GM23338 (cell line): ENCODE measurements around the gene BZW2. TPM values are rescaled to one million over a fixed set of nuclear protein-coding genes. Genes with fewer than 3 reads are reported as not detected.

ENCODE experiments used
- ATAC-seq: fragments of 200-7000 bp; cut with Tn5 transposase; 3 replicates; pipeline ENCODE4 v1.9.1; 2020
- DNase-seq: peaks from one replicate; pipeline ENCODE4 v3.0.0-alpha.2; 2015; ENCODE audit warnings: low spot score
- H2AFZ ChIP-seq: fragments of 200-600 bp; sonication (generic); 2 replicates; pipeline ENCODE4 v1.8.0; 2016; ENCODE audit warnings: antibody characterized with exemption, mild to moderate bottlenecking, moderate library complexity
- H3F3A ChIP-seq: fragments of 200-600 bp; sonication (generic); replicated peaks from 2 replicates; pipeline ENCODE4 v1.8.0; 2017; ENCODE audit warnings: antibody characterized with exemption, mixed run types, low read depth
- H3K27ac ChIP-seq: fragments of 200-600 bp; sonication (generic); 2 replicates; pipeline ENCODE4 v1.6.1; 2016; ENCODE audit warnings: low read depth
- H3K27me3 ChIP-seq: fragments of 200-600 bp; sonication (generic); 2 replicates; pipeline ENCODE4 v1.8.0; 2016; ENCODE audit warnings: mild to moderate bottlenecking, mixed run types, moderate library complexity; ENCODE audit not compliant: insufficient read depth
- H3K36me3 ChIP-seq: fragments of 200-600 bp; sonication (generic); 2 replicates; pipeline ENCODE4 v1.8.0; 2016; ENCODE audit warnings: mild to moderate bottlenecking; ENCODE audit not compliant: insufficient read depth
- H3K4me1 ChIP-seq: fragments of 200-600 bp; sonication (generic); 2 replicates; pipeline ENCODE4 v1.8.0; 2016; ENCODE audit warnings: mild to moderate bottlenecking, moderate library complexity; ENCODE audit not compliant: insufficient read depth
- H3K4me2 ChIP-seq: fragments of 200-600 bp; sonication (generic); 2 replicates; pipeline ENCODE4 v1.7.1; 2017; ENCODE audit warnings: mixed run types
- H3K4me3 ChIP-seq: fragments of 200-600 bp; sonication (generic); 2 replicates; pipeline ENCODE4 v1.6.1; 2016; ENCODE audit warnings: mixed run types
- H3K79me2 ChIP-seq: fragments of 200-600 bp; sonication (generic); replicated peaks from 2 replicates; pipeline ENCODE4 v1.8.0; 2017; ENCODE audit warnings: mild to moderate bottlenecking; ENCODE audit not compliant: insufficient read depth
- H3K9me2 ChIP-seq: fragments of 200-600 bp; sonication (generic); 2 replicates; pipeline ENCODE4 v1.8.0; 2017; ENCODE audit not compliant: insufficient read depth
- H4K20me1 ChIP-seq: fragments of 200-600 bp; sonication (generic); replicated peaks from 2 replicates; pipeline ENCODE4 v1.8.0; 2017; ENCODE audit warnings: mild to moderate bottlenecking; ENCODE audit not compliant: insufficient read depth
- H3K27ac Mint-ChIP-seq: 2 replicates; pipeline ENCODE4 v1.8.0; 2020; ENCODE audit warnings: inconsistent platforms, mild to moderate bottlenecking, moderate library complexity, mixed read lengths
- H3K27me3 Mint-ChIP-seq: 3 replicates; pipeline ENCODE4 v1.8.0; 2022; ENCODE audit warnings: low read depth, mild to moderate bottlenecking, moderate library complexity, mixed read lengths, inconsistent platforms; ENCODE audit not compliant: insufficient read depth, poor library complexity
- H3K36me3 Mint-ChIP-seq: 3 replicates; pipeline ENCODE4 v1.8.0; 2021; ENCODE audit warnings: low read depth, mild to moderate bottlenecking, inconsistent platforms, moderate library complexity, mixed read lengths
- H3K4me1 Mint-ChIP-seq: 3 replicates; pipeline ENCODE4 v1.8.0; 2020; ENCODE audit warnings: mild to moderate bottlenecking, inconsistent platforms, mixed read lengths
- H3K4me3 Mint-ChIP-seq: 3 replicates; pipeline ENCODE4 v1.8.0; 2021; ENCODE audit warnings: moderate library complexity, mild to moderate bottlenecking, inconsistent platforms, mixed read lengths
- H3K9me3 Mint-ChIP-seq: 3 replicates; pipeline ENCODE4 v1.8.0; 2020; ENCODE audit warnings: moderate library complexity, mild to moderate bottlenecking, inconsistent platforms, mixed read lengths
- EZH2phosphoT487 ChIP-seq: fragments of 200-600 bp; sonication (generic); IDR thresholded peaks from one replicate; pipeline ENCODE4 v1.8.1; 2018; ENCODE audit warnings: antibody characterized with exemption; ENCODE audit not compliant: unreplicated experiment
- JUNB ChIP-seq: IDR thresholded peaks from one replicate; pipeline ENCODE4 v1.6.1; 2016; ENCODE audit warnings: antibody characterized with exemption; ENCODE audit not compliant: unreplicated experiment
- NANOG ChIP-seq: IDR thresholded peaks from 2 replicates; pipeline ENCODE4 v1.6.1; 2016; ENCODE audit warnings: antibody characterized with exemption, borderline replicate concordance
- POLR2AphosphoS5 ChIP-seq: IDR thresholded peaks from 2 replicates; pipeline ENCODE4 v1.6.1; 2016; ENCODE audit warnings: antibody characterized with exemption, low read depth
- STAT1 ChIP-seq: IDR thresholded peaks from one replicate; pipeline ENCODE4 v1.6.1; 2016; ENCODE audit warnings: antibody characterized with exemption; ENCODE audit not compliant: unreplicated experiment
- ZNF114 ChIP-seq: fragments of 250-450 bp; sonication (Bioruptor Pico); IDR thresholded peaks from 2 replicates; pipeline ENCODE4 v1.5.0; 2020; ENCODE audit warnings: mild to moderate bottlenecking, moderate library complexity
- ZNF331 ChIP-seq: fragments of 250-450 bp; sonication (Bioruptor Pico); IDR thresholded peaks from 2 replicates; pipeline ENCODE4 v1.5.0; 2020; ENCODE audit warnings: low read depth, mild to moderate bottlenecking, moderate library complexity
- polyA plus RNA-seq: library from polyadenylated mRNA; unstranded; fragments of >200 nt; fragmentation: Nextera tagmentation; extraction: Ambion mirVana; gene quantifications from 2 replicates; pipeline ENCODE4 v1.2.1, GENCODE V29; 2016
- total RNA-seq: library from RNA; depleted of rRNA; stranded (reverse); fragments of >200 nt; shearing (Covaris generic); gene quantifications from 2 replicates; pipeline ENCODE4 v1.2.3, GENCODE V29; 2014
- TF ChIP-seq, protein P1 (sequence below): IDR thresholded peaks from 2 replicates; pipeline ENCODE4 v1.6.1; 2016; ENCODE audit warnings: antibody characterized with exemption
- TF ChIP-seq, protein P2 (sequence below), 2 experiments: fragments of 200-600 bp in 1 of 2; sonication (generic) in 1 of 2; conservative IDR thresholded peaks; 2 replicates each; pipeline versions ENCODE4 v1.5.1 to v1.6.1; 2016 to 2017; ENCODE audit warnings: antibody characterized with exemption in 2 of 2, low read depth in 2 of 2, mild to moderate bottlenecking in 2 of 2, moderate library complexity in 1 of 2
- TF ChIP-seq, protein P3 (sequence below): fragments of 250-450 bp; sonication (Bioruptor Pico); IDR thresholded peaks from 2 replicates; pipeline ENCODE4 v1.5.0; 2020; ENCODE audit warnings: mild to moderate bottlenecking, moderate library complexity

BZW2 gene
- total and polyA plus RNA-seq, 2 experiments from 2014 or later, result 88.8 to 108 TPM

DNA sequence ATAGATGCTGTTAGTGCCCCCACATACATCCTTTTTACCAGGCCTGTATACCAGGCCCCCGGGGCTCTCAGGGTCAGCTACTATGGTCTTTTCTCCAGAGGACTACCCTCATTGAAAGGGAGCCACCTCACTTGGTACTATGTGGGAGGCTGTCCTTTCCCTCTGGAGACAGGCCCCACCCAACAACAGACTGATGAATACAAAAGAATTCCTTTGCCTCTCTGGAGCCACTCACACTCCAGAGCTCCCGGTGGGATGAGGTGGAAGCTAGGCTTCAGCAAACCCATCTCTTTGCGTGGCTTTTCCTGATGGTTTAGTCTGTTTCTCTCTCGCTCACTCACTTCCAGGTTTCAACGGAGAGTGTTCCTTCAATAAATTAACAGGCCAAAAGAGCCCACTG lies 30.8 kb upstream of the BZW2 start:
- H3K9me2 ChIP-seq, result no peaks in the 10 kb centered on the region
- H3K4me1 ChIP-seq, result peaks cover 13% of the 10 kb centered on the region; the same call in 1 of the 2 replicates
- no peaks in the 10 kb centered on the region for H3K27me3 ChIP-seq
- ATAC-seq (peak; percentile 88), DNase-seq (peak; percentile 47)
- H3F3A ChIP-seq, result no peaks in the 10 kb centered on the region
- H3K9me3 Mint-ChIP-seq, result no peaks in the 10 kb centered on the region
- no peak overlapping the region for H3K4me3 ChIP-seq
- H4K20me1 ChIP-seq, result no peaks in the 10 kb centered on the region
- TF ChIP-seq, protein P1, sequence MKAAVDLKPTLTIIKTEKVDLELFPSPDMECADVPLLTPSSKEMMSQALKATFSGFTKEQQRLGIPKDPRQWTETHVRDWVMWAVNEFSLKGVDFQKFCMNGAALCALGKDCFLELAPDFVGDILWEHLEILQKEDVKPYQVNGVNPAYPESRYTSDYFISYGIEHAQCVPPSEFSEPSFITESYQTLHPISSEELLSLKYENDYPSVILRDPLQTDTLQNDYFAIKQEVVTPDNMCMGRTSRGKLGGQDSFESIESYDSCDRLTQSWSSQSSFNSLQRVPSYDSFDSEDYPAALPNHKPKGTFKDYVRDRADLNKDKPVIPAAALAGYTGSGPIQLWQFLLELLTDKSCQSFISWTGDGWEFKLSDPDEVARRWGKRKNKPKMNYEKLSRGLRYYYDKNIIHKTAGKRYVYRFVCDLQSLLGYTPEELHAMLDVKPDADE, result no peak
- TF ChIP-seq, protein P2, sequence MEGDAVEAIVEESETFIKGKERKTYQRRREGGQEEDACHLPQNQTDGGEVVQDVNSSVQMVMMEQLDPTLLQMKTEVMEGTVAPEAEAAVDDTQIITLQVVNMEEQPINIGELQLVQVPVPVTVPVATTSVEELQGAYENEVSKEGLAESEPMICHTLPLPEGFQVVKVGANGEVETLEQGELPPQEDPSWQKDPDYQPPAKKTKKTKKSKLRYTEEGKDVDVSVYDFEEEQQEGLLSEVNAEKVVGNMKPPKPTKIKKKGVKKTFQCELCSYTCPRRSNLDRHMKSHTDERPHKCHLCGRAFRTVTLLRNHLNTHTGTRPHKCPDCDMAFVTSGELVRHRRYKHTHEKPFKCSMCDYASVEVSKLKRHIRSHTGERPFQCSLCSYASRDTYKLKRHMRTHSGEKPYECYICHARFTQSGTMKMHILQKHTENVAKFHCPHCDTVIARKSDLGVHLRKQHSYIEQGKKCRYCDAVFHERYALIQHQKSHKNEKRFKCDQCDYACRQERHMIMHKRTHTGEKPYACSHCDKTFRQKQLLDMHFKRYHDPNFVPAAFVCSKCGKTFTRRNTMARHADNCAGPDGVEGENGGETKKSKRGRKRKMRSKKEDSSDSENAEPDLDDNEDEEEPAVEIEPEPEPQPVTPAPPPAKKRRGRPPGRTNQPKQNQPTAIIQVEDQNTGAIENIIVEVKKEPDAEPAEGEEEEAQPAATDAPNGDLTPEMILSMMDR (conservative IDR thresholded peaks at IDR 0.05; ENCODE audit: low read depth in 2 of 2), result no peak
- no peak for TF ChIP-seq EZH2phosphoT487
- no peak for TF ChIP-seq ZNF331
- no peak for TF ChIP-seq STAT1
- TF ChIP-seq ZNF114 (CRISPR knock-in tag), result no peak
- no peak for TF ChIP-seq JUNB
- no peak for TF ChIP-seq NANOG
- no peak overlapping the region for H3K4me2 ChIP-seq
- H3K36me3 Mint-ChIP-seq, result peaks cover 12% of the 10 kb centered on the region; the same call in 2 of the 3 replicates
- peaks cover 7% of the 10 kb centered on the region for H3K4me1 Mint-ChIP-seq
- no peaks in the 10 kb centered on the region for H3K79me2 ChIP-seq
- no peak overlapping the region for H2AFZ ChIP-seq
- H3K27ac ChIP-seq, result peak overlapping the region; percentile 36; the same call in 1 of the 2 replicates
- H3K27ac Mint-ChIP-seq, result no peak overlapping the region
- H3K27me3 Mint-ChIP-seq, result no peaks in the 10 kb centered on the region
- H3K4me3 Mint-ChIP-seq, result no peak overlapping the region
- no peaks in the 10 kb centered on the region for H3K36me3 ChIP-seq

DNA sequence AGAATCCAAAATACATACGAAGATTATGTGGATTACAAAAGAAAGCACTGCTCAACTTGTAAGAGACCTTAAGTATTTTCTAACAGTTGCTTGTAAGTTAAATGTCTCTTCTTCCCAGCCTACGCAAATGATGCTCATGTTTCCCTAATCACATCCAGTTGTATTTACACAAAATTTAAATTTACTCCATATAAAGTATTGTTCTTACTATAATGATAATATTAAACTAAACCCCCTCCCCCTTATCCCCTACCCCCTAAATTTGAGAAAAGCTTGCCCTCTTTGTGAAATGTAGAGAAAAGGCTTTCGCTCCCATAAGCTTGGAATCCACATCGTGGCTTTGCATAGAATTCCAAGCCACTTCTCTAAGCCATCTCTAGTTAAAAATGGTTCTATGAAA lies 29.9 kb upstream of the BZW2 start:
- Histone ChIP-seq H3K79me2 (no peaks in the 10 kb centered on the region), H3K4me3 (no peak overlapping the region), H3K4me2 (no peak overlapping the region), H2AFZ (no peak overlapping the region), H3K36me3 (no peaks in the 10 kb centered on the region), H3K9me2 (no peaks in the 10 kb centered on the region), H3K4me1 (peaks cover 13% of the 10 kb centered on the region; the same call in 1 of the 2 replicates), H3F3A (no peaks in the 10 kb centered on the region), H3K27ac (no peak overlapping the region), H3K27me3 (no peaks in the 10 kb centered on the region), H4K20me1 (no peaks in the 10 kb centered on the region)
- Mint-ChIP-seq H3K9me3 (no peaks in the 10 kb centered on the region), H3K4me1 (peaks cover 7% of the 10 kb centered on the region), H3K4me3 (no peak overlapping the region), H3K27me3 (no peaks in the 10 kb centered on the region), H3K36me3 (peaks cover 15% of the 10 kb centered on the region; the same call in 2 of the 3 replicates), H3K27ac (no peak overlapping the region)
- ATAC-seq (no peak), DNase-seq (no peak)
- TF ChIP-seq, protein P2 (conservative IDR thresholded peaks at IDR 0.05; ENCODE audit: low read depth in 2 of 2), result no peak
- no peak for TF ChIP-seq POLR2AphosphoS5
- no peak for TF ChIP-seq STAT1
- no peak for TF ChIP-seq ZNF114 (CRISPR knock-in tag)
- no peak for TF ChIP-seq ZNF331
- TF ChIP-seq EZH2phosphoT487, result no peak
- TF ChIP-seq, protein P3, sequence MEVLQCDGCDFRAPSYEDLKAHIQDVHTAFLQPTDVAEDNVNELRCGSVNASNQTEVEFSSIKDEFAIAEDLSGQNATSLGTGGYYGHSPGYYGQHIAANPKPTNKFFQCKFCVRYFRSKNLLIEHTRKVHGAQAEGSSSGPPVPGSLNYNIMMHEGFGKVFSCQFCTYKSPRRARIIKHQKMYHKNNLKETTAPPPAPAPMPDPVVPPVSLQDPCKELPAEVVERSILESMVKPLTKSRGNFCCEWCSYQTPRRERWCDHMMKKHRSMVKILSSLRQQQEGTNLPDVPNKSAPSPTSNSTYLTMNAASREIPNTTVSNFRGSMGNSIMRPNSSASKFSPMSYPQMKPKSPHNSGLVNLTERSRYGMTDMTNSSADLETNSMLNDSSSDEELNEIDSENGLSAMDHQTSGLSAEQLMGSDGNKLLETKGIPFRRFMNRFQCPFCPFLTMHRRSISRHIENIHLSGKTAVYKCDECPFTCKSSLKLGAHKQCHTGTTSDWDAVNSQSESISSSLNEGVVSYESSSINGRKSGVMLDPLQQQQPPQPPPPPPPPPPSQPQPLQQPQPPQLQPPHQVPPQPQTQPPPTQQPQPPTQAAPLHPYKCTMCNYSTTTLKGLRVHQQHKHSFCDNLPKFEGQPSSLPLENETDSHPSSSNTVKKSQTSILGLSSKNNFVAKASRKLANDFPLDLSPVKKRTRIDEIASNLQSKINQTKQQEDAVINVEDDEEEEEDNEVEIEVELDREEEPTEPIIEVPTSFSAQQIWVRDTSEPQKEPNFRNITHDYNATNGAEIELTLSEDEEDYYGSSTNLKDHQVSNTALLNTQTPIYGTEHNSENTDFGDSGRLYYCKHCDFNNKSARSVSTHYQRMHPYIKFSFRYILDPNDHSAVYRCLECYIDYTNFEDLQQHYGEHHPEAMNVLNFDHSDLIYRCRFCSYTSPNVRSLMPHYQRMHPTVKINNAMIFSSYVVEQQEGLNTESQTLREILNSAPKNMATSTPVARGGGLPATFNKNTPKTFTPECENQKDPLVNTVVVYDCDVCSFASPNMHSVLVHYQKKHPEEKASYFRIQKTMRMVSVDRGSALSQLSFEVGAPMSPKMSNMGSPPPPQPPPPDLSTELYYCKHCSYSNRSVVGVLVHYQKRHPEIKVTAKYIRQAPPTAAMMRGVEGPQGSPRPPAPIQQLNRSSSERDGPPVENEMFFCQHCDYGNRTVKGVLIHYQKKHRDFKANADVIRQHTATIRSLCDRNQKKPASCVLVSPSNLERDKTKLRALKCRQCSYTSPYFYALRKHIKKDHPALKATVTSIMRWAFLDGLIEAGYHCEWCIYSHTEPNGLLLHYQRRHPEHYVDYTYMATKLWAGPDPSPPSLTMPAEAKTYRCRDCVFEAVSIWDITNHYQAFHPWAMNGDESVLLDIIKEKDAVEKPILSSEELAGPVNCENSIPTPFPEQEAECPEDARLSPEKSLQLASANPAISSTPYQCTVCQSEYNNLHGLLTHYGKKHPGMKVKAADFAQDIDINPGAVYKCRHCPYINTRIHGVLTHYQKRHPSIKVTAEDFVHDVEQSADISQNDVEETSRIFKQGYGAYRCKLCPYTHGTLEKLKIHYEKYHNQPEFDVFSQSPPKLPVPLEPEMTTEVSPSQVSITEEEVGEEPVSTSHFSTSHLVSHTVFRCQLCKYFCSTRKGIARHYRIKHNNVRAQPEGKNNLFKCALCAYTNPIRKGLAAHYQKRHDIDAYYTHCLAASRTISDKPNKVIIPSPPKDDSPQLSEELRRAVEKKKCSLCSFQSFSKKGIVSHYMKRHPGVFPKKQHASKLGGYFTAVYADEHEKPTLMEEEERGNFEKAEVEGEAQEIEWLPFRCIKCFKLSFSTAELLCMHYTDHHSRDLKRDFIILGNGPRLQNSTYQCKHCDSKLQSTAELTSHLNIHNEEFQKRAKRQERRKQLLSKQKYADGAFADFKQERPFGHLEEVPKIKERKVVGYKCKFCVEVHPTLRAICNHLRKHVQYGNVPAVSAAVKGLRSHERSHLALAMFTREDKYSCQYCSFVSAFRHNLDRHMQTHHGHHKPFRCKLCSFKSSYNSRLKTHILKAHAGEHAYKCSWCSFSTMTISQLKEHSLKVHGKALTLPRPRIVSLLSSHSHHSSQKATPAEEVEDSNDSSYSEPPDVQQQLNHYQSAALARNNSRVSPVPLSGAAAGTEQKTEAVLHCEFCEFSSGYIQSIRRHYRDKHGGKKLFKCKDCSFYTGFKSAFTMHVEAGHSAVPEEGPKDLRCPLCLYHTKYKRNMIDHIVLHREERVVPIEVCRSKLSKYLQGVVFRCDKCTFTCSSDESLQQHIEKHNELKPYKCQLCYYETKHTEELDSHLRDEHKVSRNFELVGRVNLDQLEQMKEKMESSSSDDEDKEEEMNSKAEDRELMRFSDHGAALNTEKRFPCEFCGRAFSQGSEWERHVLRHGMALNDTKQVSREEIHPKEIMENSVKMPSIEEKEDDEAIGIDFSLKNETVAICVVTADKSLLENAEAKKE, result no peak
